GM13977 (cell line): ENCODE data around the gene HOOK2.

Experiments used
- DNase-seq: peaks from one replicate; pipeline ENCODE4 v3.0.0; 2012; ENCODE audit warnings: low spot score
- in situ Hi-C: fragments of 300-500 bp; cut with MboI; formaldehyde crosslinking; loops from one replicate; pipeline ENCODE4 v1.12.0; 2022; ENCODE audit warnings: low sequenced_read_pairs, low pct_unique_long_range_greater_than_20kb, mixed read lengths, inconsistent platforms; ENCODE audit not compliant: unreplicated experiment
- TF ChIP-seq, protein P1 (sequence below): IDR thresholded peaks from 2 replicates; pipeline ENCODE4 v1.5.1; 2012; ENCODE audit warnings: mild to moderate bottlenecking, control low read depth; ENCODE audit not compliant: insufficient read depth; ENCODE audit errors: extremely low read depth, missing control alignments

HOOK2 gene

GRCh38 chr19:12778905-12779161 is 3.5 kb upstream of the HOOK2 start:
- in situ Hi-C loops = no loop called here
- no peak for DNase-seq

GRCh38 chr19:12778017-12778904 is 2.9 kb upstream of the HOOK2 start:
- in situ Hi-C loops = no loop called here
- TF ChIP-seq, protein P1, sequence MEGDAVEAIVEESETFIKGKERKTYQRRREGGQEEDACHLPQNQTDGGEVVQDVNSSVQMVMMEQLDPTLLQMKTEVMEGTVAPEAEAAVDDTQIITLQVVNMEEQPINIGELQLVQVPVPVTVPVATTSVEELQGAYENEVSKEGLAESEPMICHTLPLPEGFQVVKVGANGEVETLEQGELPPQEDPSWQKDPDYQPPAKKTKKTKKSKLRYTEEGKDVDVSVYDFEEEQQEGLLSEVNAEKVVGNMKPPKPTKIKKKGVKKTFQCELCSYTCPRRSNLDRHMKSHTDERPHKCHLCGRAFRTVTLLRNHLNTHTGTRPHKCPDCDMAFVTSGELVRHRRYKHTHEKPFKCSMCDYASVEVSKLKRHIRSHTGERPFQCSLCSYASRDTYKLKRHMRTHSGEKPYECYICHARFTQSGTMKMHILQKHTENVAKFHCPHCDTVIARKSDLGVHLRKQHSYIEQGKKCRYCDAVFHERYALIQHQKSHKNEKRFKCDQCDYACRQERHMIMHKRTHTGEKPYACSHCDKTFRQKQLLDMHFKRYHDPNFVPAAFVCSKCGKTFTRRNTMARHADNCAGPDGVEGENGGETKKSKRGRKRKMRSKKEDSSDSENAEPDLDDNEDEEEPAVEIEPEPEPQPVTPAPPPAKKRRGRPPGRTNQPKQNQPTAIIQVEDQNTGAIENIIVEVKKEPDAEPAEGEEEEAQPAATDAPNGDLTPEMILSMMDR = no peak

More at GRCh38 chr19:12778905-12779161, 3.5 kb upstream of the HOOK2 start:
- TF ChIP-seq, protein P1 = no peak

GRCh38 chr19:12777217-12778016 is 2.1 kb upstream of the HOOK2 start:
- in situ Hi-C loops = no loop called here
- peak; percentile 82 for DNase-seq
- TF ChIP-seq, protein P1 = peak; percentile 96

More at GRCh38 chr19:12778017-12778904, 2.9 kb upstream of the HOOK2 start:
- peak; percentile 70 for DNase-seq

DNA sequence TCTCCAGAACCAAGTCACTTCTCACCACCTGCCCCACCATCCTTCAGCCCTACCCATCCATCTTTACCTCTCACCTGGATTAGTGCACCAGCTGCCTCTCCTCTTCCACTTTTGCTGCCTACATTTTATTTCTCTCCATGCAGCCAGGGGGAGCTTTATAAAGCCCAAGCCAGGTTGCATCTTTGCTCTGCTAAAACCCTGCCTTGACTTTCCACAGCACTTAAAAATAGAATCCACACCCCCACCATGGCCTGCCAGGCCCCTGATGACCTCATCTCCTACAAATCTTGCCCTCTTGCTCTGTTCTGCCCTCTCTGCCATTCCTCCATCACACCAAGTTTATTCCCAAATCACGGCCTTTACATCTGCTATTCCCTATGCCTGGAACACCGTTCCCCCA is 1.8 kb downstream of the HOOK2 start:
- no peak for DNase-seq
- in situ Hi-C loops = no loop called here
- TF ChIP-seq, protein P1 = peak; percentile 29

- in situ Hi-C loops = no loop called here
- no peak for DNase-seq
- TF ChIP-seq, protein P1 = no peak
Measured at GRCh38 chr19:12772323-12772722, 3.0 kb downstream of the HOOK2 start.

GRCh38 chr19:12770922-12771321 is 4.4 kb downstream of the HOOK2 start:
- TF ChIP-seq, protein P1 = no peak
- no peak for DNase-seq
- in situ Hi-C loops = no loop called here
